Natural killer cell (primary cell): Measurements from ENCODE around the gene TIGD7. TPM values are rescaled to one million over a fixed set of nuclear protein-coding genes. Genes with fewer than 3 reads are reported as not detected.

Experiments
- ATAC-seq, 3 donors: fragments of 150-1000 bp in 2 of 3; fragments of 200-7000 bp in 1 of 3; cut with Tn5 transposase; 1 replicate in 1 of 3; 2 replicates in 2 of 3; pipeline ENCODE4 v1.10.0; 2021; ENCODE audit warnings: mild to moderate bottlenecking in 2 of 3, moderate library complexity in 2 of 3
- DNase-seq, 2 donors: peaks; one replicate each; pipeline versions ENCODE4 v3.0.0 to v3.0.0-alpha.2; 2013 to 2021; ENCODE audit warnings: mixed read lengths in 1 of 2
- H3K27ac ChIP-seq: one replicate; pipeline ENCODE4 v1.5.1; 2013; ENCODE audit warnings: mild to moderate bottlenecking, low read length
- H3K27me3 ChIP-seq: one replicate; pipeline ENCODE4 v1.6.1; 2013; ENCODE audit warnings: low read length; ENCODE audit not compliant: control insufficient read depth, insufficient read depth
- H3K36me3 ChIP-seq: one replicate; pipeline ENCODE4 v1.6.1; 2013; ENCODE audit warnings: low read length; ENCODE audit not compliant: control insufficient read depth, insufficient read depth
- H3K4me1 ChIP-seq: one replicate; pipeline ENCODE4 v1.6.1; 2013; ENCODE audit warnings: low read length; ENCODE audit not compliant: control insufficient read depth, insufficient read depth
- H3K4me3 ChIP-seq: one replicate; pipeline ENCODE4 v1.5.1; 2013; ENCODE audit warnings: low read length
- H3K9me3 ChIP-seq: one replicate; pipeline ENCODE4 v1.6.1; 2013; ENCODE audit warnings: low read length; ENCODE audit not compliant: control insufficient read depth, insufficient read depth
- H3K27ac Mint-ChIP-seq, 2 donors: one replicate each; pipeline ENCODE4 v1.8.0; 2022; ENCODE audit warnings: mild to moderate bottlenecking in 2 of 2, mixed read lengths in 2 of 2, moderate library complexity in 1 of 2
- H3K27me3 Mint-ChIP-seq, 2 donors: one replicate each; pipeline ENCODE4 v1.8.0; 2022; ENCODE audit warnings: low read depth in 2 of 2, mixed read lengths in 2 of 2
- H3K36me3 Mint-ChIP-seq: one replicate; pipeline ENCODE4 v1.8.0; 2022; ENCODE audit warnings: mixed read lengths
- H3K4me1 Mint-ChIP-seq, 2 donors: one replicate each; pipeline ENCODE4 v1.8.0; 2022; ENCODE audit warnings: mixed read lengths in 2 of 2
- H3K4me3 Mint-ChIP-seq: one replicate; pipeline ENCODE4 v1.8.0; 2022; ENCODE audit warnings: mild to moderate bottlenecking, moderate library complexity, mixed read lengths
- H3K9me3 Mint-ChIP-seq, 2 donors: one replicate each; pipeline ENCODE4 v1.8.0; 2022; ENCODE audit warnings: mixed read lengths in 2 of 2
- WGBS: methylation state at CpG from one replicate; pipeline ENCODE4 v1.1.7; 2013; ENCODE audit warnings: missing lambda C conversion rate; ENCODE audit not compliant: insufficient coverage; 5-methylcytosine and 5-hydroxymethylcytosine counted together
- intact Hi-C: fragments of 100-400 bp; cut with micrococcal nuclease; formaldehyde crosslinking; loops from one replicate; pipeline ENCODE4 v1.14.2; 2022
- total RNA-seq, 4 donors: library from RNA; stranded (reverse); fragments of 120-200 nt in 1 of 4; gene quantifications; one replicate each; pipeline versions ENCODE4 v1.2.3 to v1.2.4, GENCODE V29; 2013 to 2022
- TF ChIP-seq, protein P1 (sequence below): fragments of 200-600 bp; IDR thresholded peaks from one replicate; pipeline ENCODE4 v1.8.0; 2022; ENCODE audit warnings: antibody characterized with exemption

TIGD7 gene
- total RNA-seq, 3 donors from 2014 or later (not counting 1 experiment from before 2014, with no cell fraction given): 3.7 to 9.1 (median 3.7) TPM

DNA sequence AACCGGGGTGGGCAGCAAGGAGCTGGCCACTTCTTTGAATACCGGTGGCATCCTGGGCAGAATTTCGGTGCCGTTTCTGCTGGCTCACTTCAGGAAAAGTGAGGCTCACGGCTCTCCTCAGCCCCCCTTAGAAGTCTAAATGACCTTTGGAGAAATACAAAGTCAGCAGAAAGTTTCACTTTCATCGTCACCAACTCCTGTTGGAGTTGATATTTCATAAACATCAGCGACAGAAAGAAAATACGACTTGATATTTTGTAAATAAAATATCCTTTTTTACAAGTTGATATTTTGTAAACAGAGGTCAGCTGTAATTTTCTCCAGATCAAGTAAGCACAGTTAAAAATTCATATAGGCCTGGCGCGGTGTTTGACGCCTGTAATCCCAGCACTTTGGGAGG, 848 bp upstream of the TIGD7 start:
- peak overlapping the region; percentile 76 for H3K4me3 Mint-ChIP-seq
- Histone ChIP-seq H3K4me3 (peak overlapping the region; percentile 74), H3K9me3 (peaks cover 40% of the 10 kb centered on the region), H3K27ac (peak overlapping the region; percentile 89), H3K27me3 (no peaks in the 10 kb centered on the region), H3K4me1 (peaks cover 20% of the 10 kb centered on the region), H3K36me3 (peaks cover 11% of the 10 kb centered on the region)
- no peaks in the 10 kb centered on the region for H3K27me3 Mint-ChIP-seq
- peak overlapping the region; percentile 81 to 84 for H3K27ac Mint-ChIP-seq
- TF ChIP-seq, protein P1, sequence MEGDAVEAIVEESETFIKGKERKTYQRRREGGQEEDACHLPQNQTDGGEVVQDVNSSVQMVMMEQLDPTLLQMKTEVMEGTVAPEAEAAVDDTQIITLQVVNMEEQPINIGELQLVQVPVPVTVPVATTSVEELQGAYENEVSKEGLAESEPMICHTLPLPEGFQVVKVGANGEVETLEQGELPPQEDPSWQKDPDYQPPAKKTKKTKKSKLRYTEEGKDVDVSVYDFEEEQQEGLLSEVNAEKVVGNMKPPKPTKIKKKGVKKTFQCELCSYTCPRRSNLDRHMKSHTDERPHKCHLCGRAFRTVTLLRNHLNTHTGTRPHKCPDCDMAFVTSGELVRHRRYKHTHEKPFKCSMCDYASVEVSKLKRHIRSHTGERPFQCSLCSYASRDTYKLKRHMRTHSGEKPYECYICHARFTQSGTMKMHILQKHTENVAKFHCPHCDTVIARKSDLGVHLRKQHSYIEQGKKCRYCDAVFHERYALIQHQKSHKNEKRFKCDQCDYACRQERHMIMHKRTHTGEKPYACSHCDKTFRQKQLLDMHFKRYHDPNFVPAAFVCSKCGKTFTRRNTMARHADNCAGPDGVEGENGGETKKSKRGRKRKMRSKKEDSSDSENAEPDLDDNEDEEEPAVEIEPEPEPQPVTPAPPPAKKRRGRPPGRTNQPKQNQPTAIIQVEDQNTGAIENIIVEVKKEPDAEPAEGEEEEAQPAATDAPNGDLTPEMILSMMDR: no peak
- peaks cover 11 to 21% of the 10 kb centered on the region in 2 donors for H3K4me1 Mint-ChIP-seq
- no peak for ATAC-seq
- 56% methylated on average over 10 of the region's 11 CpGs for WGBS
- peaks cover 7 to 16% of the 10 kb centered on the region in 2 donors for H3K9me3 Mint-ChIP-seq
- no peak for DNase-seq
- intact Hi-C loops: loop anchor here (10.0 kb wide), 1 partner anchor 59 kb away; no protein-coding TSS in a partner anchor
- peaks cover 21% of the 10 kb centered on the region for H3K36me3 Mint-ChIP-seq

DNA sequence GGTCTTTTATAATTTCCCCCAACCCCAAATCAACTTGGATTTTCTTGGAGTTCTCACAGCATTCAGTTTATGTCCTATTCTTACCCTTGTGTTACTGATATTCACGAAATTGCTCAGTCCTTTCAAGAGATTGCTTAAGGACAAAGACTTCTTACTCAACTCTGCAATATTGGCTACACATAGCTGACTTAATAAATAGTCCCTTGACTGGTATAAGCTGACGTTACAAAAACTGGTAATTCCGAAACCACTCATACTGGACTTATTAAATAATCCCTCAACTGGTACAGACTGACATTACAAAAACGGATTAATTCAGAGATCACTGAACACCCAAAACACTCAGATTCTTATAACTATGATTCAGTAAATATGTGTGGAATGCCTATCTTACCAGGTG, 860 bp downstream of the TIGD7 start:
- H3K36me3 Mint-ChIP-seq: peaks cover 37% of the 10 kb centered on the region

DNA sequence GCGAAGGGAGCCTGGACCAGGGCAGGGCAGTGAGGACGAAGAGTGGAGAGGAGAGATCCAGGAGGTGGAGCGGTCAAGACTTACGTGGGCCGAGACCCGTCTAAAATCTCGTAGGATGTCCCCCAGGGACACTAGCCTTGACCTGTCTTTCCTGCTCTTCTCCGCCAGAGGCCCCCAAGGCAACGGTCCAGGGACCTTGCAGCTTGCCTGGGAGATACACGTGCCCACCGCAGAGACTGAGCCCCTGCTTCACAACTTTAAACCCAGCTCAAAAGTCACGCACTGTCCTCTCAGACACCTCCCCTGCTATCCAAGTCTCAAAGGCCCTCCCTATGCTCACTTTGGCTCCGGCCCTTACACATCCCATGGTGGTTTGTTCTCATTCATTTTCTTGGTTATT, 9.4 kb downstream of the TIGD7 start:
- Mint-ChIP-seq H3K27me3 (no peaks in the 10 kb centered on the region), H3K36me3 (peaks cover 61% of the 10 kb centered on the region), H3K27ac (no peak overlapping the region), H3K4me3 (no peak overlapping the region), H3K4me1 (peaks cover 0 to 6% of the 10 kb centered on the region in 2 donors), H3K9me3 (peaks cover 7 to 22% of the 10 kb centered on the region in 2 donors)
- H3K4me1 ChIP-seq: no peaks in the 10 kb centered on the region
- H3K27ac ChIP-seq: no peak overlapping the region
- peaks cover 8% of the 10 kb centered on the region for H3K36me3 ChIP-seq
- no peak overlapping the region for H3K4me3 ChIP-seq
- intact Hi-C loops: no loop called here
- TF ChIP-seq, protein P1: no peak
- DNase-seq (no peak), ATAC-seq (no peak)
- no peaks in the 10 kb centered on the region for H3K27me3 ChIP-seq
- WGBS: 94% methylated on average over 13 of the region's 13 CpGs
- peaks cover 56% of the 10 kb centered on the region for H3K9me3 ChIP-seq

More for the DNA sequence above, 860 bp downstream of the TIGD7 start:
- WGBS: 82% methylated on average over 3 of the region's 4 CpGs
- Histone ChIP-seq H3K4me3 (peak overlapping the region; percentile 74), H3K36me3 (peaks cover 13% of the 10 kb centered on the region), H3K4me1 (peaks cover 20% of the 10 kb centered on the region), H3K9me3 (peaks cover 33% of the 10 kb centered on the region), H3K27ac (peak overlapping the region; percentile 89), H3K27me3 (no peaks in the 10 kb centered on the region)
- peaks cover 11 to 21% of the 10 kb centered on the region in 2 donors for H3K4me1 Mint-ChIP-seq
- DNase-seq (no peak), ATAC-seq (no peak)
- peak overlapping the region; percentile 76 for H3K4me3 Mint-ChIP-seq
- no peaks in the 10 kb centered on the region for H3K27me3 Mint-ChIP-seq
- peak overlapping the region; percentile 81 to 84 for H3K27ac Mint-ChIP-seq
- TF ChIP-seq, protein P1: no peak
- peaks cover 6 to 22% of the 10 kb centered on the region in 2 donors for H3K9me3 Mint-ChIP-seq
- intact Hi-C loops: loop anchor here (10.0 kb wide), 1 partner anchor 60 kb away; no protein-coding TSS in a partner anchor

DNA sequence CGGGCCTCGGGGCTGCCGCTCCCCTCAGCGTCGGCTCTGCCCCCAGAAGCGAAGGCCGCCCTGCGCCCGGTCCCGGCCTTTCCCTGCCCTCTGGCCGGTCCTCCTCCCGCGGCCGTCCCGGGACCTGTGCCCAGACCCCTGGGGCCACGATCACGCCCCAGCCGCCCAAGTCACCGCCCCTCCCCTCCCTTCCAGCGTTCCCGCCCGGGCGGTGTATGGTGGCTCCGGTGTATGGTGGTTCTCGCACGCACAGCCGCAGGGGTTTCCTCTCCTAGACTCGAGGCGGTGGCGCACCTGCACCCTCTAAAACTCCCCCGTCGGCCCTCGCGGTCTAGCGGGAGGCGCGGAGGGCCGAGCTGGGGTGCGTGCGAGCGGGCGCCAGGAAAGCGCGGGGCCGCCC, 10.0 kb downstream of the TIGD7 start:
- Mint-ChIP-seq H3K27ac (no peak overlapping the region), H3K4me1 (peaks cover 0 to 6% of the 10 kb centered on the region in 2 donors), H3K9me3 (peaks cover 7 to 20% of the 10 kb centered on the region in 2 donors), H3K27me3 (no peaks in the 10 kb centered on the region), H3K36me3 (peaks cover 61% of the 10 kb centered on the region), H3K4me3 (no peak overlapping the region)
- peaks cover 14% of the 10 kb centered on the region for H3K36me3 ChIP-seq
- H3K4me3 ChIP-seq: no peak overlapping the region
- H3K4me1 ChIP-seq: no peaks in the 10 kb centered on the region
- WGBS: 68% methylated on average over 45 of the region's 45 CpGs
- intact Hi-C loops: no loop called here
- H3K27ac ChIP-seq: no peak overlapping the region
- H3K9me3 ChIP-seq: peaks cover 59% of the 10 kb centered on the region
- DNase-seq: no peak
- H3K27me3 ChIP-seq: no peaks in the 10 kb centered on the region
- TF ChIP-seq, protein P1: no peak
- no peak for ATAC-seq
